Calu3 (cell line): ENCODE measurements around the gene MYNN. TPM values are rescaled to one million over a fixed set of nuclear protein-coding genes. Genes with fewer than 3 reads are reported as not detected.

Experiments
- BruUV-seq: library from RNA; stranded (reverse); fragments of 400-500 nt; replicated peaks from 2 replicates; lab custom pipeline; 2021; lab: Mats Ljungman, UMichigan
- CTCF ChIA-PET: fragments of 300-600 bp; sonication (Branson Sonifier 250); formaldehyde crosslinking; loops from one replicate; lab custom pipeline; 2022; ENCODE audit warnings: antibody characterized with exemption; lab: Charles Lee
- DNase-seq: peaks from one replicate; pipeline ENCODE4 v3.0.0; 2022
- H3K27ac Mint-ChIP-seq: one replicate; pipeline ENCODE4 v1.8.0; 2022; ENCODE audit warnings: mixed read lengths; ENCODE audit not compliant: unreplicated experiment
- H3K27me3 Mint-ChIP-seq: one replicate; pipeline ENCODE4 v1.8.0; 2022; ENCODE audit warnings: mixed read lengths; ENCODE audit not compliant: unreplicated experiment
- H3K36me3 Mint-ChIP-seq: one replicate; pipeline ENCODE4 v1.8.0; 2022; ENCODE audit warnings: mild to moderate bottlenecking, moderate library complexity, mixed read lengths; ENCODE audit not compliant: insufficient read depth, unreplicated experiment
- H3K4me1 Mint-ChIP-seq: one replicate; pipeline ENCODE4 v1.8.0; 2022; ENCODE audit warnings: mild to moderate bottlenecking, low read depth, mixed read lengths; ENCODE audit not compliant: unreplicated experiment
- H3K4me3 Mint-ChIP-seq: one replicate; pipeline ENCODE4 v1.8.0; 2022; ENCODE audit warnings: mild to moderate bottlenecking, low read depth, moderate library complexity, mixed read lengths; ENCODE audit not compliant: unreplicated experiment
- H3K9me3 Mint-ChIP-seq: one replicate; pipeline ENCODE4 v1.8.0; 2022; ENCODE audit warnings: low read depth, mixed read lengths; ENCODE audit not compliant: unreplicated experiment
- CTCF ChIP-seq: fragments of 200-600 bp; IDR thresholded peaks from one replicate; pipeline ENCODE4 v1.8.0; 2022; ENCODE audit warnings: antibody characterized with exemption; ENCODE audit not compliant: unreplicated experiment
- intact Hi-C: fragments of 100-400 bp; cut with micrococcal nuclease; formaldehyde crosslinking; loops from one replicate; pipeline ENCODE4 v1.10.0; 2022; ENCODE audit not compliant: unreplicated experiment
- total RNA-seq: library from RNA; stranded (reverse); gene quantifications from 2 replicates; pipeline ENCODE4 v1.2.3, GENCODE V29; 2022

The MYNN gene
- total RNA-seq, 1 experiment from 2014 or later = 19.9 TPM

GRCh38 chr3:169760479-169760878 is 12.7 kb upstream of the MYNN start:
- DNase-seq = no peak
- intact Hi-C loops = loop anchor here (5.0 to 10.0 kb wide), 2 partner anchors 654 to 1052 kb away; partner anchors contain the start of gene CLDN11
- CTCF ChIA-PET = no interaction called here
- Mint-ChIP-seq H3K9me3 (peaks cover 14% of the 10 kb centered on the region), H3K27me3 (no peaks in the 10 kb centered on the region), H3K4me3 (no peak overlapping the region), H3K27ac (no peak overlapping the region), H3K4me1 (peaks cover 11% of the 10 kb centered on the region), H3K36me3 (peaks cover 20% of the 10 kb centered on the region)
- no peak for TF ChIP-seq CTCF
- no TSS peak for BruUV-seq

- peak overlapping the region; percentile 91 for H3K4me3 Mint-ChIP-seq
- H3K4me1 Mint-ChIP-seq = peaks cover 11% of the 10 kb centered on the region
- BruUV-seq = no TSS peak
- TF ChIP-seq CTCF = no peak
- H3K27ac Mint-ChIP-seq = peak overlapping the region; percentile 79
- CTCF ChIA-PET = interaction anchor here (0.6 to 1.1 kb wide), 2 partner anchors 22 to 372 kb away, joined by 4 read pairs; no protein-coding TSS in a partner anchor
- peaks cover 42% of the 10 kb centered on the region for H3K36me3 Mint-ChIP-seq
- H3K9me3 Mint-ChIP-seq = peaks cover 8% of the 10 kb centered on the region
- DNase-seq = peak; percentile 54
- intact Hi-C loops = loop anchor here (5.0 to 10.0 kb wide), 2 partner anchors 650 to 1048 kb away; partner anchors contain the start of gene CLDN11
- no peaks in the 10 kb centered on the region for H3K27me3 Mint-ChIP-seq
These were observed 8.8 kb upstream of the MYNN start for GRCh38 chr3:169764312-169764881.

- Mint-ChIP-seq H3K36me3 (peaks cover 49% of the 10 kb centered on the region), H3K4me1 (peaks cover 11% of the 10 kb centered on the region), H3K4me3 (peak within 1 kb of the TSS; percentile 91), H3K27me3 (no peaks in the 10 kb centered on the region), H3K27ac (peak within 1 kb of the TSS; percentile 79), H3K9me3 (peaks cover 7% of the 10 kb centered on the region)
- intact Hi-C loops = loop anchor here (5.0 to 10.0 kb wide), 2 partner anchors 650 to 1047 kb away; partner anchors contain the start of gene CLDN11
- peak; percentile 89 for DNase-seq
- CTCF ChIA-PET = interaction anchor here (0.6 kb wide), 1 partner anchor 23 kb away, joined by 4 read pairs; no protein-coding TSS in a partner anchor
- TSS peak; percentile 96 for BruUV-seq
- no peak for TF ChIP-seq CTCF
These were observed 8.1 kb upstream of the MYNN start, which contains the start of gene TERC for GRCh38 chr3:169764882-169765612. Gene TERC (minus strand): TSS chr3:169765060.

GRCh38 chr3:169769287-169770181 is 3.7 kb upstream of the MYNN start, which contains the start of gene ACTRT3:
Gene ACTRT3 (minus strand): TSS chr3:169769561. CDS start chr3:169769520, 41 bp downstream.
- Mint-ChIP-seq H3K36me3 (peaks cover 70% of the 10 kb centered on the region), H3K4me3 (peak within 1 kb of the TSS; percentile 93), H3K4me1 (no peaks in the 10 kb centered on the region), H3K27ac (peak within 1 kb of the TSS; percentile 94), H3K27me3 (no peaks in the 10 kb centered on the region), H3K9me3 (peaks cover 4% of the 10 kb centered on the region)
- CTCF ChIA-PET = interaction anchor here (0.6 to 1.0 kb wide), 7 partner anchors 101 to 1089 kb away, joined by 3 to 5 read pairs (median 3); no protein-coding TSS in a partner anchor
- intact Hi-C loops = loop anchor here (5.0 to 10.0 kb wide), 3 partner anchors 103 to 645 kb away; partner anchors contain the start of gene CLDN11
- peak; percentile 82 for DNase-seq
- BruUV-seq = no TSS peak
- no peak for TF ChIP-seq CTCF
